Trophoblast cell (in vitro differentiated cells and primary cell): ENCODE results near the gene TUBA3E.
"Not testable (repeated sequence)": the region's sequence is repeated elsewhere in the genome, so short reads cannot be mapped to it uniquely, and the experiment has no call there.

Experiments
- DNase-seq, 2 donors: peaks; one replicate each; pipeline ENCODE4 v3.0.0-alpha.2; 2016
- H2AFZ ChIP-seq: 2 replicates; pipeline ENCODE4 v1.6.1; 2013; ENCODE audit warnings: low read length, moderate library complexity, mild to moderate bottlenecking; ENCODE audit not compliant: insufficient read depth, poor library complexity
- H2AK5ac ChIP-seq: 2 replicates; pipeline ENCODE4 v1.6.1; 2013; ENCODE audit warnings: mild to moderate bottlenecking, low read length
- H2BK120ac ChIP-seq: 2 replicates; pipeline ENCODE4 v1.6.1; 2013; ENCODE audit warnings: low read length, mild to moderate bottlenecking, moderate library complexity; ENCODE audit not compliant: insufficient read depth, poor library complexity
- H2BK12ac ChIP-seq: 2 replicates; pipeline ENCODE4 v1.6.1; 2013; ENCODE audit warnings: mild to moderate bottlenecking, low read length, moderate library complexity
- H2BK5ac ChIP-seq: 2 replicates; pipeline ENCODE4 v1.6.1; 2013; ENCODE audit warnings: low read length, low read depth, moderate library complexity, mild to moderate bottlenecking; ENCODE audit not compliant: poor library complexity
- H3K14ac ChIP-seq: 2 replicates; pipeline ENCODE4 v1.6.1; 2013; ENCODE audit warnings: mild to moderate bottlenecking, low read length
- H3K18ac ChIP-seq: 2 replicates; pipeline ENCODE4 v1.6.1; 2013; ENCODE audit warnings: mild to moderate bottlenecking, low read length
- H3K23ac ChIP-seq: 2 replicates; pipeline ENCODE4 v1.6.1; 2013; ENCODE audit warnings: low read length
- H3K27ac ChIP-seq: 2 replicates; pipeline ENCODE4 v1.5.1; 2013; ENCODE audit warnings: low read depth, mild to moderate bottlenecking, inconsistent platforms, low read length, moderate library complexity
- H3K27me3 ChIP-seq: 2 replicates; pipeline ENCODE4 v1.6.1; 2013; ENCODE audit warnings: inconsistent platforms, mild to moderate bottlenecking, low read length, moderate library complexity; ENCODE audit not compliant: insufficient read depth
- H3K36me3 ChIP-seq, 2 experiments: 1 replicate in 1 of 2; 2 replicates in 1 of 2; pipeline ENCODE4 v1.6.1; 2013; ENCODE audit warnings: low read length in 2 of 2, mild to moderate bottlenecking in 2 of 2, moderate library complexity in 1 of 2; ENCODE audit not compliant: insufficient read depth in 2 of 2, control insufficient read depth in 1 of 2
- H3K4ac ChIP-seq: 2 replicates; pipeline ENCODE4 v1.6.1; 2013; ENCODE audit warnings: low read depth, mild to moderate bottlenecking, low read length, moderate library complexity
- H3K4me1 ChIP-seq, 2 experiments: 1 replicate in 1 of 2; 2 replicates in 1 of 2; pipeline ENCODE4 v1.6.1; 2013; ENCODE audit warnings: low read length in 2 of 2, mild to moderate bottlenecking in 2 of 2, moderate library complexity in 1 of 2; ENCODE audit not compliant: insufficient read depth in 2 of 2, control insufficient read depth in 1 of 2
- H3K4me2 ChIP-seq: 2 replicates; pipeline ENCODE4 v1.6.1; 2013; ENCODE audit warnings: inconsistent platforms, mild to moderate bottlenecking, low read length, moderate library complexity
- H3K4me3 ChIP-seq: 2 replicates; pipeline ENCODE4 v1.5.1; 2013; ENCODE audit warnings: mild to moderate bottlenecking, low read depth, low read length, inconsistent platforms
- H3K79me1 ChIP-seq: one replicate; pipeline ENCODE4 v1.6.1; 2013; ENCODE audit warnings: low read length
- H3K79me2 ChIP-seq: 2 replicates; pipeline ENCODE4 v1.6.1; 2013; ENCODE audit warnings: low read length, mild to moderate bottlenecking; ENCODE audit not compliant: control insufficient read depth, insufficient read depth, poor library complexity
- H3K9ac ChIP-seq: 2 replicates; pipeline ENCODE4 v1.6.1; 2013; ENCODE audit warnings: mild to moderate bottlenecking, low read length
- H3K9me3 ChIP-seq: 2 replicates; pipeline ENCODE4 v1.6.1; 2013; ENCODE audit warnings: low read depth, mild to moderate bottlenecking, control low read depth, inconsistent platforms, low read length; ENCODE audit not compliant: insufficient read depth
- H4K12ac ChIP-seq: 2 replicates; pipeline ENCODE4 v1.6.1; 2013; ENCODE audit warnings: low read depth, mild to moderate bottlenecking, low read length, moderate library complexity
- H4K8ac ChIP-seq: 2 replicates; pipeline ENCODE4 v1.6.1; 2013; ENCODE audit warnings: low read depth, mild to moderate bottlenecking, low read length, moderate library complexity
- H4K91ac ChIP-seq: one replicate; pipeline ENCODE4 v1.6.1; 2013; ENCODE audit warnings: low read depth, mild to moderate bottlenecking, low read length, moderate library complexity
- WGBS: extraction: QIAGEN DNeasy Blood & Tissue Kit; methylation state at CpG from one replicate; pipeline ENCODE4 v1.1.7; 2013; ENCODE audit warnings: missing lambda C conversion rate; ENCODE audit not compliant: insufficient read length, insufficient coverage; ENCODE audit errors: extremely low coverage; 5-methylcytosine and 5-hydroxymethylcytosine counted together

The TUBA3E gene

GRCh38 chr2:130166611-130167010, 31.6 kb downstream of the TUBA3E start:
- WGBS, result no CpG with 5 or more reads among the region's 3 CpGs
- H2BK12ac ChIP-seq, H3K9me3 ChIP-seq, H3K79me1 ChIP-seq, H3K18ac ChIP-seq, H3K4me3 ChIP-seq, H2AK5ac ChIP-seq, H2BK120ac ChIP-seq, H3K27me3 ChIP-seq, H3K4ac ChIP-seq, H4K12ac ChIP-seq, H2BK5ac ChIP-seq, H3K27ac ChIP-seq, H3K4me1 ChIP-seq, H2AFZ ChIP-seq, H4K8ac ChIP-seq, H3K23ac ChIP-seq, H3K79me2 ChIP-seq, H3K4me2 ChIP-seq, H3K14ac ChIP-seq, H4K91ac ChIP-seq, H3K9ac ChIP-seq, DNase-seq: not testable (repeated sequence)
- H3K36me3 ChIP-seq, result peaks cover 55 to 69% of the 10 kb centered on the region in 2 experiments

GRCh38 chr2:130165293-130166016, 32.8 kb downstream of the TUBA3E start:
- no peak overlapping the region for H2BK120ac ChIP-seq
- H4K91ac ChIP-seq, result no peak overlapping the region
- H3K18ac ChIP-seq, result no peak overlapping the region
- H2AFZ ChIP-seq, result no peak overlapping the region
- no peaks in the 10 kb centered on the region for H3K27me3 ChIP-seq
- peaks cover 52 to 64% of the 10 kb centered on the region in 2 experiments for H3K36me3 ChIP-seq
- no peak overlapping the region for H4K8ac ChIP-seq
- no peak overlapping the region for H2BK5ac ChIP-seq
- no peak overlapping the region for H3K9ac ChIP-seq
- no peak overlapping the region for H3K14ac ChIP-seq
- no peak overlapping the region for H3K27ac ChIP-seq
- no peak overlapping the region for H3K4ac ChIP-seq
- H3K4me3 ChIP-seq, result no peak overlapping the region
- no peaks in the 10 kb centered on the region for H3K79me2 ChIP-seq
- H3K23ac ChIP-seq, result no peak overlapping the region
- H3K4me2 ChIP-seq, result no peak overlapping the region
- H4K12ac ChIP-seq, result no peak overlapping the region
- H2AK5ac ChIP-seq, result no peak overlapping the region
- no peak for DNase-seq
- no peak overlapping the region for H2BK12ac ChIP-seq
- no peaks in the 10 kb centered on the region for H3K4me1 ChIP-seq
- H3K9me3 ChIP-seq, result no peaks in the 10 kb centered on the region
- no peaks in the 10 kb centered on the region for H3K79me1 ChIP-seq
- WGBS, result no CpG with 5 or more reads among the region's 8 CpGs

- no peak overlapping the region for H3K4me3 ChIP-seq
- no peaks in the 10 kb centered on the region for H3K79me2 ChIP-seq
- no peak overlapping the region for H3K14ac ChIP-seq
- H4K8ac ChIP-seq, result no peak overlapping the region
- no peak overlapping the region for H3K27ac ChIP-seq
- no peak overlapping the region for H2BK5ac ChIP-seq
- H3K4me2 ChIP-seq, result no peak overlapping the region
- H4K12ac ChIP-seq, result no peak overlapping the region
- H3K4me1 ChIP-seq, result no peaks in the 10 kb centered on the region
- no peak overlapping the region for H4K91ac ChIP-seq
- no CpG with 5 or more reads among the region's 9 CpGs for WGBS
- no peak overlapping the region for H3K9ac ChIP-seq
- no peak overlapping the region for H2AFZ ChIP-seq
- no peak overlapping the region for H2AK5ac ChIP-seq
- H3K79me1 ChIP-seq, result no peaks in the 10 kb centered on the region
- peaks cover 2% of the 10 kb centered on the region for H3K9me3 ChIP-seq
- peaks cover 62 to 65% of the 10 kb centered on the region in 2 experiments for H3K36me3 ChIP-seq
- H3K4ac ChIP-seq, result no peak overlapping the region
- no peak for DNase-seq
- no peak overlapping the region for H2BK120ac ChIP-seq
- no peak overlapping the region for H3K18ac ChIP-seq
- H3K27me3 ChIP-seq, result no peaks in the 10 kb centered on the region
- no peak overlapping the region for H3K23ac ChIP-seq
- H2BK12ac ChIP-seq, result no peak overlapping the region
Measured at GRCh38 chr2:130162968-130163367, 35.3 kb downstream of the TUBA3E start.

GRCh38 chr2:130162486-130162885, 35.8 kb downstream of the TUBA3E start:
- H2BK12ac ChIP-seq, H3K14ac ChIP-seq, H3K9me3 ChIP-seq, H4K12ac ChIP-seq, H2BK5ac ChIP-seq, H3K27ac ChIP-seq, H3K4ac ChIP-seq, H4K8ac ChIP-seq, H3K23ac ChIP-seq, H3K27me3 ChIP-seq, H4K91ac ChIP-seq, H3K18ac ChIP-seq, H3K4me3 ChIP-seq, H3K79me1 ChIP-seq, H2AK5ac ChIP-seq, H3K79me2 ChIP-seq, DNase-seq, H2BK120ac ChIP-seq, H3K4me2 ChIP-seq, H3K9ac ChIP-seq, H2AFZ ChIP-seq, H3K4me1 ChIP-seq: not testable (repeated sequence)
- WGBS, result no CpG with 5 or more reads among the region's 7 CpGs
- peaks cover 61 to 63% of the 10 kb centered on the region in 2 experiments for H3K36me3 ChIP-seq
